Lung (tissue), 12 donors: ENCODE measurements around the gene PARD3B. TPM values are rescaled to one million over a fixed set of nuclear protein-coding genes. Genes with fewer than 3 reads are reported as not detected.

Source experiments
- ATAC-seq: fragments of 200-7000 bp; cut with Tn5 transposase; one replicate; pipeline ENCODE4 v1.9.1; 2020; ENCODE audit warnings: moderate number of reproducible peaks; ENCODE audit not compliant: insufficient read depth, low FRiP score
- DNase-seq, 3 donors: peaks; one replicate each; pipeline ENCODE4 v3.0.0-alpha.2; 2013 to 2017
- H3K27ac ChIP-seq, 2 donors: one replicate each; pipeline ENCODE4 v1.5.1; 2013; ENCODE audit warnings: mild to moderate bottlenecking in 2 of 2, moderate library complexity in 2 of 2, control low read depth in 1 of 2, inconsistent platforms in 1 of 2, low read depth in 1 of 2, low read length in 1 of 2
- H3K27me3 ChIP-seq, 3 donors: one replicate each; pipeline ENCODE4 v1.5.1; 2013; ENCODE audit warnings: low read length in 2 of 3; ENCODE audit not compliant: control insufficient read depth in 3 of 3, insufficient read depth in 3 of 3
- H3K36me3 ChIP-seq, 4 donors: one replicate each; pipeline ENCODE4 v1.5.1; 2013; ENCODE audit warnings: low read length in 4 of 4, mild to moderate bottlenecking in 1 of 4, moderate library complexity in 1 of 4; ENCODE audit not compliant: control insufficient read depth in 4 of 4, insufficient read depth in 4 of 4
- H3K4me1 ChIP-seq, 5 donors: one replicate each; pipeline ENCODE4 v1.5.1; 2013; ENCODE audit warnings: low read length in 5 of 5, mild to moderate bottlenecking in 2 of 5, moderate library complexity in 1 of 5; ENCODE audit not compliant: control insufficient read depth in 5 of 5, insufficient read depth in 5 of 5
- H3K4me3 ChIP-seq: one replicate; pipeline ENCODE4 v1.5.1; 2013; ENCODE audit warnings: mild to moderate bottlenecking, control low read depth, moderate library complexity
- H3K9ac ChIP-seq, 2 donors: one replicate each; pipeline ENCODE4 v1.5.1; 2013; ENCODE audit warnings: low read length in 2 of 2, control low read depth in 1 of 2; ENCODE audit not compliant: insufficient read depth in 1 of 2
- H3K9me3 ChIP-seq, 4 donors: one replicate each; pipeline ENCODE4 v1.5.1; 2013; ENCODE audit warnings: low read length in 3 of 4, mild to moderate bottlenecking in 1 of 4, moderate library complexity in 1 of 4; ENCODE audit not compliant: control insufficient read depth in 4 of 4, insufficient read depth in 3 of 4
- WGBS, 2 donors: extraction: QIAGEN DNeasy Blood & Tissue Kit; methylation state at CpG; one replicate each; pipeline ENCODE4 v1.1.7; 2013; 5-methylcytosine and 5-hydroxymethylcytosine counted together
- polyA plus RNA-seq, 2 donors: library from polyadenylated mRNA; stranded (reverse); fragments of 200-250 nt; gene quantifications; one replicate each; pipeline ENCODE4 v1.2.1, GENCODE V29; 2013
- total RNA-seq, 2 donors: library from RNA; depleted of rRNA in 1 of 2; stranded (reverse); fragments of >200 nt in 1 of 2; gene quantifications; one replicate each; pipeline ENCODE4 v1.2.1, GENCODE V29; 2014 to 2021
- TF ChIP-seq, protein P1 (sequence below): IDR thresholded peaks from 2 replicates; pipeline ENCODE4 v1.5.1; 2012; ENCODE audit warnings: mild to moderate bottlenecking; ENCODE audit errors: control extremely low read depth, extremely low read depth
- donor health status: control.
- donor health status: control.
- donor health status: Bipolar disorder and iron deficiency.
- donor health status: healthy.
- donor health status: DM: yes; HTN: yes; CAD: no.

PARD3B gene
- total and polyA plus RNA-seq, 4 donors, result 2.4 to 38.7 (median 17.1) TPM

DNA sequence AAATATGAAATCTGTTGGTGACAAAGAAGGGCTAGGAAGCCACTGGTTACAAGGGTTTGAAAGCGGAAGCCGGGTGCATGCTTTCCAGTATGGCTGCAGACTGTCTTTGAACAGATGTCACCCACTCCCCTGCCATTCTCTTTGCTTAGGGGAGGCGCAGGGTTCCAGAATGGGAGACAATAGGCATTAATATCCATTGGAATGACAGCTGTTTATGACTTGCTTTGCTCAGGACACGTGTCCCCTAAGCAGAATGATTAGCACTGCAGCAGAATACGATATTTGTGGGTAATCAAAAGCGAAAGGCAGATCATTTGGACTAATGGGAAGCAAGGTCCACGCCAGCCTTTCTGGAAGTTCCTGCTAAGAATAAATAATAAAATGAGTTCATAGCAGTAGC lies 1111.2 kb downstream of the PARD3B start:
- Histone ChIP-seq H3K9me3 (no peaks in the 10 kb centered on the region), H3K9ac (no peak overlapping the region), H3K4me1 (peaks cover 0 to 13% (median 2%) of the 10 kb centered on the region in 5 donors), H3K27ac (no peak overlapping the region), H3K36me3 (no peaks in the 10 kb centered on the region), H3K27me3 (peaks cover 0 to 1% (median 0%) of the 10 kb centered on the region in 3 donors), H3K4me3 (no peak overlapping the region)
- ATAC-seq, result no peak
- TF ChIP-seq, protein P1, sequence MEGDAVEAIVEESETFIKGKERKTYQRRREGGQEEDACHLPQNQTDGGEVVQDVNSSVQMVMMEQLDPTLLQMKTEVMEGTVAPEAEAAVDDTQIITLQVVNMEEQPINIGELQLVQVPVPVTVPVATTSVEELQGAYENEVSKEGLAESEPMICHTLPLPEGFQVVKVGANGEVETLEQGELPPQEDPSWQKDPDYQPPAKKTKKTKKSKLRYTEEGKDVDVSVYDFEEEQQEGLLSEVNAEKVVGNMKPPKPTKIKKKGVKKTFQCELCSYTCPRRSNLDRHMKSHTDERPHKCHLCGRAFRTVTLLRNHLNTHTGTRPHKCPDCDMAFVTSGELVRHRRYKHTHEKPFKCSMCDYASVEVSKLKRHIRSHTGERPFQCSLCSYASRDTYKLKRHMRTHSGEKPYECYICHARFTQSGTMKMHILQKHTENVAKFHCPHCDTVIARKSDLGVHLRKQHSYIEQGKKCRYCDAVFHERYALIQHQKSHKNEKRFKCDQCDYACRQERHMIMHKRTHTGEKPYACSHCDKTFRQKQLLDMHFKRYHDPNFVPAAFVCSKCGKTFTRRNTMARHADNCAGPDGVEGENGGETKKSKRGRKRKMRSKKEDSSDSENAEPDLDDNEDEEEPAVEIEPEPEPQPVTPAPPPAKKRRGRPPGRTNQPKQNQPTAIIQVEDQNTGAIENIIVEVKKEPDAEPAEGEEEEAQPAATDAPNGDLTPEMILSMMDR, result no peak
- 81% methylated on average over 7 of the region's 7 CpGs for WGBS, 2 donors
- DNase-seq, result no peak

DNA sequence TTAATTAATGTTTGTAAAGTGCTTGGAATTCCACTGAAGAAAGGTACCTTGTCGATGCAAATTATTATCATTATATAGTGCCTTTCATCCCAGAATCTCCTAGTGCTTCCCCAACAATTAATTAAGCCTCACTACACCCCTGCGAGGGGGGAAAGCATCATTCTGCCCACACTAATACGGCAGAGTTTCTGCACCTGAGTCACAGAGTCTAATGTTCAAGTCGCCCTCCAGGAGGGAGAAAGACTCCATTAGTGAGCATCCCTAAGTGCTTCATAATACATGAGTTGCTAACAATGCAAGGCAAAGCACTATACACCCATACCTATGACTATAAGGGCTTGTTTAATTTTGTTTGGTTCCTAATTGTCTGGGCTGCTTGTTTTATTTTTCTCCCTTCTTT lies 1111.7 kb downstream of the PARD3B start:
- H3K27me3 ChIP-seq, result peaks cover 0 to 3% (median 0%) of the 10 kb centered on the region in 3 donors
- peaks cover 0 to 13% (median 2%) of the 10 kb centered on the region in 5 donors for H3K4me1 ChIP-seq
- no peaks in the 10 kb centered on the region for H3K9me3 ChIP-seq
- WGBS, 2 donors, result 82 to 86% methylated on average over 4 of the region's 4 CpGs
- H3K4me3 ChIP-seq, result no peak overlapping the region
- TF ChIP-seq, protein P1, result no peak
- no peaks in the 10 kb centered on the region for H3K36me3 ChIP-seq
- ATAC-seq (no peak), DNase-seq (no peak)
- no peak overlapping the region for H3K9ac ChIP-seq
- H3K27ac ChIP-seq, result no peak overlapping the region

GRCh38 chr2:205657579-205657978 lies 1112.3 kb downstream of the PARD3B start:
- peaks cover 0 to 13% (median 2%) of the 10 kb centered on the region in 5 donors for H3K4me1 ChIP-seq
- no peak overlapping the region for H3K4me3 ChIP-seq
- ATAC-seq, result peak; percentile 24
- WGBS, 2 donors, result 68 to 73% methylated on average over 3 of the region's 3 CpGs
- H3K36me3 ChIP-seq, result no peaks in the 10 kb centered on the region
- no peak for DNase-seq
- no peak overlapping the region for H3K27ac ChIP-seq
- TF ChIP-seq, protein P1, result no peak
- H3K9ac ChIP-seq, result no peak overlapping the region
- peaks cover 0 to 3% (median 0%) of the 10 kb centered on the region in 3 donors for H3K27me3 ChIP-seq
- H3K9me3 ChIP-seq, result no peaks in the 10 kb centered on the region

DNA sequence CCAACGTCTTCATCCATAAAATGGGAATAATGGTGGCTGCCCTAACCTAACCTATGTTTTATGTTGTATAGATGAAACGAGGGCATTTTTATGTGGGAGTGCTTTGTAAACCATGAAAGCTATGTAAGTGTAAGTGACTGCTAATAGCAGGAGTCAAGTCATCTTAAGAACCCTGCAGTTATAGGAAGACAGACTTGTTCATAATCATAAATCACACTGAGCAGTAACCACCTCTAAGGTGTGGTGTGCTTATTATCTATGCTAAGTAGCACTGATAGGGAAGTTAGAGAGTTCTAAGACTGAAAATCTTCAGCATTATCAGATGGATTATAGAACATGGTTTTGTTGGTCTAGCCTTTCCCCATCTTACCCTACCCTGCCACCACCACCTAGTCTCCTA lies 1112.8 kb downstream of the PARD3B start:
- Histone ChIP-seq H3K27ac (no peak overlapping the region), H3K9ac (no peak overlapping the region), H3K4me1 (peaks cover 0 to 13% (median 2%) of the 10 kb centered on the region in 5 donors), H3K36me3 (no peaks in the 10 kb centered on the region), H3K9me3 (no peaks in the 10 kb centered on the region), H3K4me3 (no peak overlapping the region), H3K27me3 (peaks cover 0 to 3% (median 0%) of the 10 kb centered on the region in 3 donors)
- ATAC-seq (no peak), DNase-seq (no peak)
- TF ChIP-seq, protein P1, result no peak
- WGBS, 2 donors, result 76 to 90% methylated on average over 2 of the region's 2 CpGs
